RWPE2 (cell line): Measurements from ENCODE around the gene UMODL1.

Experiments used
- ATAC-seq: fragments of 200-7000 bp; cut with Tn5 transposase; 3 replicates; pipeline ENCODE4 v1.9.1; 2021; ENCODE audit warnings: low read depth
- DNase-seq: peaks from one replicate; pipeline ENCODE4 v3.0.0-alpha.2; 2020; ENCODE audit warnings: low spot score
- H3K27ac ChIP-seq: fragments of 450-650 bp; 2 replicates; pipeline ENCODE4 v1.5.1; 2017; ENCODE audit warnings: mild to moderate bottlenecking; ENCODE audit not compliant: poor library complexity, severe bottlenecking
- H3K27me3 ChIP-seq: fragments of 250-450 bp; sonication (Bioruptor Pico); 2 replicates; pipeline ENCODE4 v1.5.1; 2021; ENCODE audit warnings: mild to moderate bottlenecking, moderate library complexity; ENCODE audit not compliant: insufficient read depth, poor library complexity, severe bottlenecking
- H3K36me3 ChIP-seq: fragments of 250-450 bp; sonication (Bioruptor Pico); 2 replicates; pipeline ENCODE4 v1.5.1; 2020; ENCODE audit warnings: low read depth, mild to moderate bottlenecking, moderate library complexity
- H3K4me1 ChIP-seq: fragments of 250-450 bp; sonication (Bioruptor Pico); 2 replicates; pipeline ENCODE4 v1.5.1; 2021; ENCODE audit warnings: mild to moderate bottlenecking, moderate library complexity; ENCODE audit not compliant: insufficient read depth, poor library complexity, severe bottlenecking
- H3K4me3 ChIP-seq: fragments of 250-450 bp; sonication (Bioruptor Pico); 2 replicates; pipeline ENCODE4 v1.5.1; 2021; ENCODE audit warnings: mild to moderate bottlenecking, moderate library complexity; ENCODE audit not compliant: severe bottlenecking
- H3K9me3 ChIP-seq: fragments of 250-450 bp; sonication (Bioruptor Pico); 2 replicates; pipeline ENCODE4 v1.5.1; 2021; ENCODE audit warnings: mild to moderate bottlenecking, moderate library complexity; ENCODE audit not compliant: severe bottlenecking
- CTCF ChIP-seq: fragments of 450-650 bp; IDR thresholded peaks from one replicate; pipeline ENCODE4 v1.5.1; 2017; ENCODE audit warnings: mild to moderate bottlenecking, moderate library complexity; ENCODE audit not compliant: poor library complexity, severe bottlenecking

The UMODL1 gene

GRCh38 chr21:42055425-42055824 lies 15.7 kb upstream of the UMODL1 start:
- H3K9me3 ChIP-seq = no peaks in the 10 kb centered on the region
- H3K4me1 ChIP-seq = peaks cover 17% of the 10 kb centered on the region
- H3K36me3 ChIP-seq = no peaks in the 10 kb centered on the region
- no peak for TF ChIP-seq CTCF
- no peak overlapping the region for H3K4me3 ChIP-seq
- ATAC-seq = no peak
- no peak for DNase-seq
- no peak overlapping the region for H3K27ac ChIP-seq
- H3K27me3 ChIP-seq = no peaks in the 10 kb centered on the region

- no peak for DNase-seq
- Histone ChIP-seq H3K36me3 (no peaks in the 10 kb centered on the region), H3K4me3 (no peak overlapping the region), H3K27me3 (no peaks in the 10 kb centered on the region), H3K27ac (peak overlapping the region; percentile 31), H3K9me3 (no peaks in the 10 kb centered on the region), H3K4me1 (peaks cover 17% of the 10 kb centered on the region)
- ATAC-seq = no peak
- TF ChIP-seq CTCF = no peak
These were observed 14.6 kb upstream of the UMODL1 start for GRCh38 chr21:42056468-42056867.

GRCh38 chr21:42056996-42057689 lies 14.0 kb upstream of the UMODL1 start:
- H3K27ac ChIP-seq = peak overlapping the region; percentile 31
- H3K27me3 ChIP-seq = no peaks in the 10 kb centered on the region
- no peak for DNase-seq
- ATAC-seq = peak; percentile 79
- no peak for TF ChIP-seq CTCF
- H3K36me3 ChIP-seq = no peaks in the 10 kb centered on the region
- H3K9me3 ChIP-seq = no peaks in the 10 kb centered on the region
- H3K4me1 ChIP-seq = peaks cover 17% of the 10 kb centered on the region
- H3K4me3 ChIP-seq = no peak overlapping the region

- Histone ChIP-seq H3K4me3 (no peak overlapping the region), H3K36me3 (no peaks in the 10 kb centered on the region), H3K9me3 (no peaks in the 10 kb centered on the region), H3K4me1 (peaks cover 17% of the 10 kb centered on the region), H3K27me3 (no peaks in the 10 kb centered on the region), H3K27ac (peak overlapping the region; percentile 31)
- TF ChIP-seq CTCF = no peak
- ATAC-seq = no peak
- DNase-seq = no peak
These were observed 13.2 kb upstream of the UMODL1 start for GRCh38 chr21:42057851-42058437.

- no peak overlapping the region for H3K27ac ChIP-seq
- TF ChIP-seq CTCF = no peak
- no peak for DNase-seq
- H3K4me3 ChIP-seq = no peak overlapping the region
- H3K9me3 ChIP-seq = no peaks in the 10 kb centered on the region
- H3K27me3 ChIP-seq = no peaks in the 10 kb centered on the region
- no peak for ATAC-seq
- peaks cover 17% of the 10 kb centered on the region for H3K4me1 ChIP-seq
- H3K36me3 ChIP-seq = no peaks in the 10 kb centered on the region
These were observed 12.4 kb upstream of the UMODL1 start for GRCh38 chr21:42058631-42059111.
